GM06990 (cell line): Measurements from ENCODE around the gene MAPKAP1.

ENCODE experiments used
- DNase-seq: peaks from one replicate; pipeline ENCODE4 v3.0.0-alpha.2; 2011; ENCODE audit not compliant: insufficient read length; ENCODE audit errors: extremely low read depth
- H3K27me3 ChIP-seq: replicated peaks from 2 replicates; pipeline ENCODE4 v1.6.0; 2011; ENCODE audit warnings: low read length; ENCODE audit not compliant: control insufficient read depth, insufficient read depth
- H3K36me3 ChIP-seq: 2 replicates; pipeline ENCODE4 v1.5.1; 2011; ENCODE audit warnings: low read length; ENCODE audit not compliant: control insufficient read depth, insufficient read depth
- H3K4me3 ChIP-seq: replicated peaks from 2 replicates; pipeline ENCODE4 v1.5.1; 2011; ENCODE audit warnings: low read depth, mild to moderate bottlenecking, control low read depth, low read length
- TF ChIP-seq, protein P1 (sequence below): IDR thresholded peaks from 2 replicates; pipeline ENCODE4 v1.5.1; 2011; ENCODE audit warnings: low read length, control low read depth, mild to moderate bottlenecking, inconsistent platforms; ENCODE audit not compliant: insufficient read depth, poor library complexity, severe bottlenecking

The MAPKAP1 gene

DNA sequence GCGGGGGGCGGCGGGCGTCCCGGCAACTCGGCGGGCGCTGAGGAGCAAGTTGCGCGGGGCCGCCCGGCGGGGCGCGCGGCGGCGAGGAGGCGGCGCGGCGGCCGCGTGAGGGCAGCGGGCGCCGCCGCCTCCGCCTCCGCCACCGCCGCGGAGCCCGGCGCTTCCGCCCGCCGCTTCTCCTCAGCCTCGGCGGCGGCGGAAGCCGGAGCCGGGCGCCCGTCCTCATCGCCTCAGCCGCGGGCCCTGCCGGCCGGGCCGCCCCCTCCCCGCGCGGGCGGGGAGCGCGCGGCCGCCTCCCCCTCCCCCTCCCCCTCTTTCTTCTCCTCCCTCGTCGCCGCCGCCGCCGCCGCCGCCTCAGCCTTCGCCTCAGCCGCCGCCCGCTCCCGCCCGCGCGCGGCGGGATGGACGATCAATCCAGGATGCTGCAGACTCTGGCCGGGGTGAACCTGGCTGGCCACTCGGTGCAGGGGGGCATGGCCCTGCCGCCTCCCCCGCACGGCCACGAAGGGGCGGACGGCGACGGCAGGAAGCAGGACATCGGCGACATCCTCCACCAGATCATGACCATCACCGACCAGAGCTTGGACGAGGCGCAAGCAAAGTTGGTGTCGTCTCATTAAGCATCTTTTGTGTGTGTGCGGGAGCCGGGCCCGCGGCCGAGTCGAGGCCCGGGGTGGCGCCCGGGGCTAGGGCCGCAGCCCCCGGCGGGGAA lies 40.2 kb upstream of the MAPKAP1 start, which contains the start of gene PBX3:
Gene PBX3, plus strand, starts transcription at position 321 of the 712 bp plus-strand sequence.
- Histone ChIP-seq H3K27me3 (no peaks in the 10 kb centered on the region), H3K4me3 (peak within 1 kb of the TSS; percentile 95), H3K36me3 (no peaks in the 10 kb centered on the region)
- peak; percentile 71 for DNase-seq
- TF ChIP-seq, protein P1, sequence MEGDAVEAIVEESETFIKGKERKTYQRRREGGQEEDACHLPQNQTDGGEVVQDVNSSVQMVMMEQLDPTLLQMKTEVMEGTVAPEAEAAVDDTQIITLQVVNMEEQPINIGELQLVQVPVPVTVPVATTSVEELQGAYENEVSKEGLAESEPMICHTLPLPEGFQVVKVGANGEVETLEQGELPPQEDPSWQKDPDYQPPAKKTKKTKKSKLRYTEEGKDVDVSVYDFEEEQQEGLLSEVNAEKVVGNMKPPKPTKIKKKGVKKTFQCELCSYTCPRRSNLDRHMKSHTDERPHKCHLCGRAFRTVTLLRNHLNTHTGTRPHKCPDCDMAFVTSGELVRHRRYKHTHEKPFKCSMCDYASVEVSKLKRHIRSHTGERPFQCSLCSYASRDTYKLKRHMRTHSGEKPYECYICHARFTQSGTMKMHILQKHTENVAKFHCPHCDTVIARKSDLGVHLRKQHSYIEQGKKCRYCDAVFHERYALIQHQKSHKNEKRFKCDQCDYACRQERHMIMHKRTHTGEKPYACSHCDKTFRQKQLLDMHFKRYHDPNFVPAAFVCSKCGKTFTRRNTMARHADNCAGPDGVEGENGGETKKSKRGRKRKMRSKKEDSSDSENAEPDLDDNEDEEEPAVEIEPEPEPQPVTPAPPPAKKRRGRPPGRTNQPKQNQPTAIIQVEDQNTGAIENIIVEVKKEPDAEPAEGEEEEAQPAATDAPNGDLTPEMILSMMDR = no peak

DNA sequence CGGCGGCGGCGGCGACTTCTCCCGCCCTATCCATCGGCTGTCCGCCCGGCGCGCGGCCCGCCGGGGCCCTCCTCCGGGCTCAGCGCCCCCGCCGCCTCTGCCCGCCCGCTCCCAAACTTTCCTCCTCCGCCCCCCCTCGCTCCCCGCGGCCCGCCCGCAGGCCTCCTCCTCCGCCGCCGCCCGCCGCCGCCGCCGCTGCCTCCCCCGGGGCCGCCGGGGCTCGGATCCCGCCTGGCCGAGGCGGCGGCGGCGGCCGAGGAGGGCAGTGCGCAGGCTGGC lies 39.7 kb upstream of the MAPKAP1 start:
- Histone ChIP-seq H3K4me3 (peak overlapping the region; percentile 76), H3K36me3 (no peaks in the 10 kb centered on the region), H3K27me3 (no peaks in the 10 kb centered on the region)
- DNase-seq = no peak
- TF ChIP-seq, protein P1 = no peak

DNA sequence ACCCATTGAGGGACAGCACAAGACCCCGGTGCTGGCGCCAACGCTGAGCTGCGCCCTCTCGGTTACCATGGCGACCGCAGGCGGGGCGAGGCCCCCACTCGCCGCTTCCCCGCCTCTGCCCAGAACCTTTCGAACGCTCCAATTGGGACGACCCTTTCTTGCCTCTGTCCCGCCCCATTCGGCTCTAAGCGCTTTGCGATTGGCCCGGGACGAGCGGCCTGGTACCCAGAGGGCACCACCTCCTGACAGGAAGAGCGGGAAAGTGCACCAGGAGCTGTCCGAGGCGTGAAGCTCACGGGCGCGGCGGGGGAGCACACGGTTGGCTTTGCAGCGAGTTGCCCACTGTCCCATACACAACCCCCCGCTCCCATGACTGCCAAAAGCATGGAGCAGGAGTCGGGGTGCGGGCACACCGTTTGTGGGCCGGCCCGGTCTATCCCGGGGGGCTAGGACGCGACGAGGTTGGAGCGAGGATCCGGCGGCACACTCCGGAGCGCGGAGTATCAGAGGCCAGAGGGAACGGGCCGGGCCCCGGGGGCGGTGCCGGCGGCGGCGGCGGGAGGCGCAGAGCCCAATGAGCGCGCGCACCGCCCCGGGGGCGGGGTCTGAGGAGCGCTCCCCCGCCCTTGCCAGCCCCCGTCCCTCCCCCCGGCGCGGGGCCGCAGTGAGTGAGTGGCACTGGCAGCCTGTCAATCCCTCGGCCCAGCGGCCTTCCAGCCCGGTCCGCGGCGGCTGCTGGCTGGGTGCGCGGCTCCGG lies 39.2 kb upstream of the MAPKAP1 start:
- TF ChIP-seq, protein P1 = no peak
- Histone ChIP-seq H3K27me3 (no peaks in the 10 kb centered on the region), H3K36me3 (no peaks in the 10 kb centered on the region), H3K4me3 (peak overlapping the region; percentile 76)
- DNase-seq = peak; percentile 94

DNA sequence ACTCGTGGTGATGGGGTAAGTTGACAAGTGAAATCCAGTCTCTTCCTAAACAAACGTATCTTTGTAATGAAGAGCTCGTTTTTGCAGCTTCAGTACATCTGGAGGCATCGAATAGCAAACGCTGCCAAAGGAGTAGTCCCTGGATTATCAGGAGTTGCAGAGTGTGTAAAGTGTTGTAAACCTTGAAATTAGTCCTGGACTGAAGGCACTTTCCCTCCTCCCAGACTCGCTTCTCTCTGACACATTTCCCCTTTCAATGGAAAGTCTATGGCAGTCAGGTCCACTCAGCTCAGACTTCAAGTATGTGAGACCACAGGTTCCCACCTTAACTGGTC lies 38.6 kb upstream of the MAPKAP1 start:
- Histone ChIP-seq H3K27me3 (no peaks in the 10 kb centered on the region), H3K4me3 (peak overlapping the region; percentile 76), H3K36me3 (no peaks in the 10 kb centered on the region)
- DNase-seq = no peak
- TF ChIP-seq, protein P1 = no peak

DNA sequence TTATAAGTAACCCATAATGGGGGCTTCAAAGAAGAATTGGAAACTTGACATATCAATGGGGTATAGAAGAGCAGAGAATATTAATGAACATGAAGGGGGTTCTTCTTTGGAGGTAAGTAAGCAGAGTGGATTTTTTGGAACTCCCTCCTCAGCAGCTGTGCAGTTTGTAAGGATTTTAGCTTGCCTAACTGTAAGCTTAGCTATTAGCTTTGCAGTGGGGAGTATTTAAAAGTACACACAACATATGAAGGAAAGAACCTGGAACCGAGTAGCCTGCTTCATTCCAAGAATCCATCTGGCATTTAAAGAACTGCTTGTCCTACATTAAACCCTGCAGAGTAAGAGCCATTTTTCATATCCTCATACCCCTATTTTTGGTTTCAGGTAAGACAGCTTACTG lies 38.0 kb upstream of the MAPKAP1 start:
- no peaks in the 10 kb centered on the region for H3K27me3 ChIP-seq
- DNase-seq = no peak
- H3K4me3 ChIP-seq = no peak overlapping the region
- TF ChIP-seq, protein P1 = no peak
- no peaks in the 10 kb centered on the region for H3K36me3 ChIP-seq
